ENCODE measurements around the gene DLG2.

DNA sequence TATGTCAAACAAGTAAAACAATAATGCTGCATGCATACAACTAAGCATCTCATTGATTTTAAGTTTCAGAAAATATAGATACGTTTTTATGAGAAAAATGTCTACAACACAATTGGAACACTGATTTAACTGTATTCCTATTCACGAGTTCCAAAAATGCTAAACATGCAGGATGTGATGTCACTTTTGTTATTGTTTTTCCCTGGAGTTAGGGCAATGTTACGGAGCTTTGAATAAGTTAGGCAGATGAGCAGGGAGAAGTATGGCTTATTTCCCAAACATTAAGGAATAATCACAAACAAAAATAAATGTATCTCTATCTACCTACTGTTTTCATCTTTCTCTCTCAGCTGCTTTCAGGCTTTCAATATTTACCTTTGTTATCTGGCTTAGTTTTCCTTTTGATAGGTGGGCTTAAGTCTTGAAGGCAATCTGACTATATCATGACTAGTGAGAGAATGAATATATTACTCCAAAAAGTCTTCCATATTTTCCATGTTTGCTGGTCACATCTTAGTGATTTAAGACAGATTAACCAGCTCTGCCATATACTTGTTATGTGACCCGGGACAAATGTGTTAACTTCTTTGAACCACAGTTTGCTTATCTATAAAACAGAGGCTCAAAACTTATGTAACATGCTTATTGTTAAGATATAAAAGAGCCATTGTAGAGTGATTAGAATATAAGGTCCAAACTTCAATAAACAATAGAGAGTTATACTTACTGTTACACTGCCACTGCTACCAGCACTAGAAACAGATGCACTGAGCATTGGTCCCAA is 1486.6 kb downstream of the DLG2 start:
- TF ChIP-seq, protein P1, sequence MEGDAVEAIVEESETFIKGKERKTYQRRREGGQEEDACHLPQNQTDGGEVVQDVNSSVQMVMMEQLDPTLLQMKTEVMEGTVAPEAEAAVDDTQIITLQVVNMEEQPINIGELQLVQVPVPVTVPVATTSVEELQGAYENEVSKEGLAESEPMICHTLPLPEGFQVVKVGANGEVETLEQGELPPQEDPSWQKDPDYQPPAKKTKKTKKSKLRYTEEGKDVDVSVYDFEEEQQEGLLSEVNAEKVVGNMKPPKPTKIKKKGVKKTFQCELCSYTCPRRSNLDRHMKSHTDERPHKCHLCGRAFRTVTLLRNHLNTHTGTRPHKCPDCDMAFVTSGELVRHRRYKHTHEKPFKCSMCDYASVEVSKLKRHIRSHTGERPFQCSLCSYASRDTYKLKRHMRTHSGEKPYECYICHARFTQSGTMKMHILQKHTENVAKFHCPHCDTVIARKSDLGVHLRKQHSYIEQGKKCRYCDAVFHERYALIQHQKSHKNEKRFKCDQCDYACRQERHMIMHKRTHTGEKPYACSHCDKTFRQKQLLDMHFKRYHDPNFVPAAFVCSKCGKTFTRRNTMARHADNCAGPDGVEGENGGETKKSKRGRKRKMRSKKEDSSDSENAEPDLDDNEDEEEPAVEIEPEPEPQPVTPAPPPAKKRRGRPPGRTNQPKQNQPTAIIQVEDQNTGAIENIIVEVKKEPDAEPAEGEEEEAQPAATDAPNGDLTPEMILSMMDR (IDR thresholded peaks at IDR 0.05; ENCODE audit: low read depth, low read length, poor library complexity, severe bottlenecking), result no peak
- TF ChIP-seq EZH2phosphoT487 (IDR thresholded peaks at IDR 0.05; ENCODE audit: borderline replicate concordance, low read length), result no peak

Measured in DOHH2 (cell line).